ENCODE data around the gene PPP1R14C.
"Not testable (repeated sequence)": the region's sequence is repeated elsewhere in the genome, so short reads cannot be mapped to it uniquely, and the experiment has no call there.

PPP1R14C gene

GRCh38 chr6:150169609-150170008 lies 26.8 kb downstream of the PPP1R14C start:
- no peak for DNase-seq

- no peak for DNase-seq
Observed at GRCh38 chr6:150172929-150173328, 30.1 kb downstream of the PPP1R14C start.

GRCh38 chr6:150175586-150176151 lies 32.8 kb downstream of the PPP1R14C start:
- no peak for DNase-seq

- DNase-seq = no peak
Observed at GRCh38 chr6:150176152-150176551, 33.3 kb downstream of the PPP1R14C start.

- DNase-seq = no peak
Observed at GRCh38 chr6:150176659-150177058, 33.8 kb downstream of the PPP1R14C start.

- no peak for DNase-seq
Observed at GRCh38 chr6:150177259-150177951, 34.6 kb downstream of the PPP1R14C start.

- no peak for DNase-seq
Observed at GRCh38 chr6:150177952-150178520, 35.2 kb downstream of the PPP1R14C start.

GRCh38 chr6:150179030-150179429 lies 36.2 kb downstream of the PPP1R14C start:
- DNase-seq = no peak

- DNase-seq = not testable (repeated sequence)
Observed at GRCh38 chr6:150179907-150180424, 37.1 kb downstream of the PPP1R14C start.

- no peak for DNase-seq
Observed at GRCh38 chr6:150180517-150180916, 37.7 kb downstream of the PPP1R14C start.

- no peak for DNase-seq
Observed at GRCh38 chr6:150182460-150183078, 39.7 kb downstream of the PPP1R14C start.

GRCh38 chr6:150183105-150183504 lies 40.3 kb downstream of the PPP1R14C start:
- no peak for DNase-seq

- no peak for DNase-seq
Observed at GRCh38 chr6:150183966-150184365, 41.1 kb downstream of the PPP1R14C start.

- no peak for DNase-seq
Observed at GRCh38 chr6:150184850-150185731, 42.2 kb downstream of the PPP1R14C start.

- no peak for DNase-seq
Observed at GRCh38 chr6:150185732-150186117, 42.9 kb downstream of the PPP1R14C start.

GRCh38 chr6:150186129-150186898 lies 43.5 kb downstream of the PPP1R14C start:
- no peak for DNase-seq

GRCh38 chr6:150187433-150187832 lies 44.6 kb downstream of the PPP1R14C start:
- DNase-seq = not testable (repeated sequence)

GRCh38 chr6:150189122-150189521 lies 46.3 kb downstream of the PPP1R14C start:
- DNase-seq = no peak

GRCh38 chr6:150191809-150192208 lies 49.0 kb downstream of the PPP1R14C start:
- no peak for DNase-seq

- no peak for DNase-seq
Observed at GRCh38 chr6:150194195-150194594, 51.4 kb downstream of the PPP1R14C start.

GRCh38 chr6:150195996-150196417 lies 53.2 kb downstream of the PPP1R14C start:
- no peak for DNase-seq

Measured in COR-L47 (cell line).